HG03064 (cell line): ENCODE results near the gene CACNB4.

Experiments
- ATAC-seq: cut with Tn5 transposase; IDR thresholded peaks from one replicate; pipeline ENCODE4 v1.9.1; 2021; ENCODE audit warnings: low read depth; ENCODE audit not compliant: unreplicated experiment

The CACNB4 gene

GRCh38 chr2:151872463-151872862 lies 226.4 kb downstream of the CACNB4 start:
- ATAC-seq: no peak

- ATAC-seq: no peak
Observed at GRCh38 chr2:151869291-151869690, 229.6 kb downstream of the CACNB4 start.

GRCh38 chr2:151862700-151863099 lies 236.1 kb downstream of the CACNB4 start:
- peak; percentile 98 for ATAC-seq

GRCh38 chr2:151861174-151861573 lies 237.7 kb downstream of the CACNB4 start:
- no peak for ATAC-seq

- ATAC-seq: no peak
Observed at GRCh38 chr2:151860613-151861146, 238.2 kb downstream of the CACNB4 start.

- ATAC-seq: no peak
Observed at GRCh38 chr2:151860210-151860609, 238.6 kb downstream of the CACNB4 start.

- no peak for ATAC-seq
Observed at GRCh38 chr2:151857650-151858049, 241.2 kb downstream of the CACNB4 start.

- ATAC-seq: no peak
Observed at GRCh38 chr2:151855111-151855510, 243.7 kb downstream of the CACNB4 start.

GRCh38 chr2:151853070-151853758 lies 245.6 kb downstream of the CACNB4 start:
- ATAC-seq: no peak

GRCh38 chr2:151852260-151853069 lies 246.4 kb downstream of the CACNB4 start:
- ATAC-seq: no peak

- no peak for ATAC-seq
Observed at GRCh38 chr2:151851761-151852160, 247.1 kb downstream of the CACNB4 start.

- ATAC-seq: no peak
Observed at GRCh38 chr2:151849413-151850010, 249.3 kb downstream of the CACNB4 start.

GRCh38 chr2:151845884-151846283 lies 253.0 kb downstream of the CACNB4 start:
- peak; percentile 45 for ATAC-seq

GRCh38 chr2:151845481-151845880 lies 253.4 kb downstream of the CACNB4 start:
- no peak for ATAC-seq

GRCh38 chr2:151844211-151844896 lies 254.5 kb downstream of the CACNB4 start:
- no peak for ATAC-seq

- no peak for ATAC-seq
Observed at GRCh38 chr2:151843691-151844061, 255.2 kb downstream of the CACNB4 start.

- ATAC-seq: no peak
Observed at GRCh38 chr2:151842830-151843690, 255.8 kb downstream of the CACNB4 start.

GRCh38 chr2:151841047-151841424 lies 257.8 kb downstream of the CACNB4 start:
- ATAC-seq: no peak

GRCh38 chr2:151840216-151841046 lies 258.4 kb downstream of the CACNB4 start:
- peak; percentile 99 for ATAC-seq
